Measurements from ENCODE around the gene DCP1A.
A peak's percentile ranks its signal among the peaks of the same experiment; 100 is the strongest.
"Not testable (repeated sequence)": the region's sequence is repeated elsewhere in the genome, so short reads cannot be mapped to it uniquely, and the experiment has no call there.

Gene DCP1A

DNA sequence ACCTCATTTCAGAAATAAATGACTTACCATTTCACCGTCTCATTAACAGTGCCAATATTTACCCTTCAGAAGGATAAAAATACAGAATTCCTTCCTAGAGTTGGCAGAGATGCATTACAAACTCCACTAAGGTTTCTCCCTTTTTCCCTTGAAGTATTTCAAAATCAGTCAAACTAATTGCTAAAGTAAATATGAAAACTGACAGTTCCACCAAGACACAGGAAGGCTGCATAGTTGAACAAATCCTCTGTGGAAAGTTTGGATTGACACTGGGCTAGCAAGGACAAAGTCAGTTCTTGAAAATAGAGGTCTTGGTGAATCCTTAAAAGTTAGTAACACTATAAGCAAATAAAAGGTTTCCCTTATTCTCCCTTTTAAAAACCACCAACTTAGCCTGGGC, 34.5 kb downstream of the DCP1A start:
- POLR2A ChIA-PET, result no interaction called here
- CTCF ChIA-PET, result interaction anchor here (1.1 to 1.7 kb wide), 2 partner anchors 9 to 11 kb away, joined by 3 to 4 read pairs; no protein-coding TSS in a partner anchor
- no peak for TF ChIP-seq CTCF (IDR thresholded peaks at IDR 0.05; ENCODE audit: control extremely low read depth, extremely low read depth, low read depth, missing control alignments)
- no peak for DNase-seq (ENCODE audit: extremely low spot score)

GRCh38 chr3:53311882-53312281, 35.5 kb downstream of the DCP1A start:
- no peak for TF ChIP-seq CTCF (IDR thresholded peaks at IDR 0.05; ENCODE audit: control extremely low read depth, extremely low read depth, low read depth, missing control alignments)
- POLR2A ChIA-PET, result interaction anchor here (0.7 kb wide), 1 partner anchor 321 kb away, joined by 3 read pairs; no protein-coding TSS in a partner anchor
- CTCF ChIA-PET, result interaction anchor here (1.0 to 1.7 kb wide), 4 partner anchors 10 to 59 kb away, joined by 3 to 6 read pairs (median 4); no protein-coding TSS in a partner anchor
- DNase-seq (ENCODE audit: extremely low spot score), result no peak

GRCh38 chr3:53303957-53304356, 43.4 kb downstream of the DCP1A start:
- DNase-seq (ENCODE audit: extremely low spot score), result no peak
- ChIA-PET CTCF (interaction anchor here (0.9 to 1.0 kb wide), 2 partner anchors 9 to 26 kb away, joined by 3 read pairs; no protein-coding TSS in a partner anchor), POLR2A (interaction anchor here (0.7 kb wide), 1 partner anchor 12 kb away, joined by 3 read pairs; no protein-coding TSS in a partner anchor)
- TF ChIP-seq CTCF (IDR thresholded peaks at IDR 0.05; ENCODE audit: control extremely low read depth, extremely low read depth, low read depth, missing control alignments), result no peak

DNA sequence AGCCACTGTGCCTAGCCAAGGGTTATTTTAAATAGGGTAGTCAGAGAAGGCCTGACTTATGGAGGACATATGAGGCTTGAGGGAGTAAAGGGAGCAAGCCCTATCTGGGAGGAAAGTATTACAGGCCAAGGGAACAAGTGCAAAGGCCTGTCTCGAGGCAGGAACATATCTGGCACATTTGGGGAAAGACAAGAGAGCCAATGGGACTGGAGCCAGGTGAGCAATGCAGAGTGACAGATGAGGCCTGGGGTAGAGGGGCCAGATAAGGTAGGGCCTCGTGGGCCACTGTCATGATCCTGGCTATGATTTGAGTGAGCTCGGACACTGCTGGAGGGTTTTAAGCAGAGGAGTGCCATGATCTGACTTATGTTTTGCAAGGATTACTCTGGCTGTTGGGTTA, 43.8 kb downstream of the DCP1A start:
- DNase-seq (ENCODE audit: extremely low spot score), result no peak
- POLR2A ChIA-PET, result interaction anchor here (0.7 kb wide), 1 partner anchor 12 kb away, joined by 3 read pairs; no protein-coding TSS in a partner anchor
- CTCF ChIA-PET, result interaction anchor here (0.9 to 1.5 kb wide), 4 partner anchors 10 to 44 kb away, joined by 3 read pairs; partner anchors contain the start of gene DCP1A
- no peak for TF ChIP-seq CTCF (IDR thresholded peaks at IDR 0.05; ENCODE audit: control extremely low read depth, extremely low read depth, low read depth, missing control alignments)

- ChIA-PET POLR2A (no interaction called here), CTCF (interaction anchor here (1.6 to 2.0 kb wide), 3 partner anchors 10 to 22 kb away, joined by 5 to 6 read pairs (median 5); no protein-coding TSS in a partner anchor)
- DNase-seq (ENCODE audit: extremely low spot score), result no peak
- TF ChIP-seq CTCF (IDR thresholded peaks at IDR 0.05; ENCODE audit: control extremely low read depth, extremely low read depth, low read depth, missing control alignments), result no peak
Measured at GRCh38 chr3:53300826-53301225, 46.5 kb downstream of the DCP1A start.

- CTCF ChIA-PET, result interaction anchor here (0.8 to 2.4 kb wide), 14 partner anchors 8 to 411 kb away, joined by 3 to 14 read pairs (median 6); no protein-coding TSS in a partner anchor
Measured at GRCh38 chr3:53299611-53300023, 47.7 kb downstream of the DCP1A start.

More at GRCh38 chr3:53299611-53300023, 47.7 kb downstream of the DCP1A start:
- POLR2A ChIA-PET, result not testable (repeated sequence)
- TF ChIP-seq CTCF (IDR thresholded peaks at IDR 0.05; ENCODE audit: control extremely low read depth, extremely low read depth, low read depth, missing control alignments), result peak; percentile 73
- DNase-seq (ENCODE audit: extremely low spot score), result peak; percentile 53
